Measurements from ENCODE around the gene SAMD4A.

GRCh38 chr14:54805070-54805444 is 238.1 kb downstream of the SAMD4A start:
- TF ChIP-seq CTCF (conservative IDR thresholded peaks at IDR 0.05) (no peak), EZH2 (IDR thresholded peaks at IDR 0.05; ENCODE audit: low read depth) (no peak)

Measured in PC-9 (cell line).